Measurements from ENCODE around the gene CSMD2.

GRCh38 chr1:33660956-33661355 is 504.1 kb downstream of the CSMD2 start:
- TF ChIP-seq SUZ12 (IDR thresholded peaks at IDR 0.05) (no peak), ZNF384 (IDR thresholded peaks at IDR 0.05) (no peak), ARNT (IDR thresholded peaks at IDR 0.05) (no peak), CTBP1 (IDR thresholded peaks at IDR 0.05; ENCODE audit: borderline replicate concordance) (no peak), NFRKB (IDR thresholded peaks at IDR 0.05) (no peak), BHLHE40 (IDR thresholded peaks at IDR 0.05; ENCODE audit: borderline replicate concordance) (no peak), FOXA1 (IDR thresholded peaks at IDR 0.05) (no peak), TARDBP (IDR thresholded peaks at IDR 0.05) (no peak), PKNOX1 (IDR thresholded peaks at IDR 0.05) (no peak), SP1 (IDR thresholded peaks at IDR 0.05) (no peak), FOXM1 (IDR thresholded peaks at IDR 0.05; ENCODE audit: borderline replicate concordance) (no peak), HDGF (IDR thresholded peaks at IDR 0.05; ENCODE audit: borderline replicate concordance) (no peak), FOXK2 (IDR thresholded peaks at IDR 0.05) (no peak), ELF4 (IDR thresholded peaks at IDR 0.05) (no peak)

Measured in HEK293T (cell line).